DOHH2 (cell line): Measurements from ENCODE around the gene TMEM231.

ENCODE experiments used
- H3F3A ChIP-seq: fragments of 200-600 bp; sonication (generic), shearing (Covaris generic); 2 replicates; pipeline ENCODE4 v1.6.0; 2016; ENCODE audit warnings: antibody characterized with exemption, mild to moderate bottlenecking; ENCODE audit not compliant: control insufficient read depth, insufficient read depth
- H3K27ac ChIP-seq: fragments of 200-600 bp; sonication (generic); 2 replicates; pipeline ENCODE4 v1.5.1; 2014; ENCODE audit warnings: low read depth, mild to moderate bottlenecking, low read length, moderate library complexity
- H3K27me3 ChIP-seq: fragments of 200-600 bp; sonication (generic); 2 replicates; pipeline ENCODE4 v1.6.1; 2014; ENCODE audit warnings: mild to moderate bottlenecking, low read length, mixed read lengths; ENCODE audit not compliant: control insufficient read depth
- H3K36me3 ChIP-seq: fragments of 200-600 bp; sonication (generic); 2 replicates; pipeline ENCODE4 v1.6.1; 2014; ENCODE audit warnings: mild to moderate bottlenecking, low read length, moderate library complexity, mixed read lengths; ENCODE audit not compliant: control insufficient read depth
- H3K4me1 ChIP-seq: fragments of 200-600 bp; sonication (generic); 2 replicates; pipeline ENCODE4 v1.6.1; 2014; ENCODE audit warnings: mild to moderate bottlenecking, low read length, mixed read lengths; ENCODE audit not compliant: control insufficient read depth
- H3K4me2 ChIP-seq: fragments of 200-600 bp; sonication (generic); 2 replicates; pipeline ENCODE4 v1.6.0; 2014; ENCODE audit warnings: mild to moderate bottlenecking, low read length, moderate library complexity
- H3K4me3 ChIP-seq: fragments of 200-600 bp; sonication (generic); 2 replicates; pipeline ENCODE4 v1.5.1; 2014; ENCODE audit warnings: mild to moderate bottlenecking, low read length, mixed read lengths
- H3K79me2 ChIP-seq: fragments of 200-600 bp; sonication (generic); 2 replicates; pipeline ENCODE4 v1.6.1; 2014; ENCODE audit warnings: mild to moderate bottlenecking, low read length, mixed read lengths; ENCODE audit not compliant: control insufficient read depth
- H3K9me2 ChIP-seq: fragments of 200-600 bp; sonication (generic); replicated peaks from 2 replicates; pipeline ENCODE4 v1.6.1; 2014; ENCODE audit warnings: mild to moderate bottlenecking, low read length, mixed read lengths; ENCODE audit not compliant: control insufficient read depth
- H3K9me3 ChIP-seq: fragments of 200-600 bp; sonication (generic); 2 replicates; pipeline ENCODE4 v1.6.1; 2014; ENCODE audit warnings: antibody characterized with exemption, low read length, mixed read lengths; ENCODE audit not compliant: control insufficient read depth, insufficient read depth
- H4K20me1 ChIP-seq: fragments of 200-600 bp; sonication (generic); 2 replicates; pipeline ENCODE4 v1.6.0; 2014; ENCODE audit warnings: low read depth, mild to moderate bottlenecking, antibody characterized with exemption, low read length, moderate library complexity; ENCODE audit not compliant: control insufficient read depth, insufficient read depth
- CTCF ChIP-seq: fragments of 200-600 bp; sonication (generic); IDR thresholded peaks from one replicate; pipeline ENCODE4 v1.5.1; 2014; ENCODE audit warnings: antibody characterized with exemption, mild to moderate bottlenecking, low read depth, low read length; ENCODE audit not compliant: poor library complexity, severe bottlenecking
- EZH2phosphoT487 ChIP-seq: fragments of 200-600 bp; sonication (generic); IDR thresholded peaks from 2 replicates; pipeline ENCODE4 v1.6.1; 2017; ENCODE audit warnings: borderline replicate concordance, mild to moderate bottlenecking, antibody characterized with exemption, low read length, moderate library complexity, mixed read lengths

TMEM231 gene

GRCh38 chr16:75535211-75535843 is 20.7 kb downstream of the TMEM231 start:
- Histone ChIP-seq H3K4me1 (no peaks in the 10 kb centered on the region), H3K79me2 (no peaks in the 10 kb centered on the region), H3K4me2 (no peak overlapping the region), H3K9me2 (no peaks in the 10 kb centered on the region), H4K20me1 (no peaks in the 10 kb centered on the region), H3K27ac (no peak overlapping the region), H3K9me3 (no peaks in the 10 kb centered on the region), H3K4me3 (no peak overlapping the region), H3K27me3 (no peaks in the 10 kb centered on the region), H3F3A (no peaks in the 10 kb centered on the region), H3K36me3 (peaks cover 5% of the 10 kb centered on the region)
- no peak for TF ChIP-seq EZH2phosphoT487

GRCh38 chr16:75534560-75535205 is 21.4 kb downstream of the TMEM231 start:
- Histone ChIP-seq H3K4me3 (no peak overlapping the region), H4K20me1 (no peaks in the 10 kb centered on the region)

GRCh38 chr16:75532791-75533190 is 23.3 kb downstream of the TMEM231 start:
- Histone ChIP-seq H3K4me1 (no peaks in the 10 kb centered on the region), H3K9me3 (no peaks in the 10 kb centered on the region), H3K4me2 (no peak overlapping the region), H3F3A (no peaks in the 10 kb centered on the region), H3K36me3 (no peaks in the 10 kb centered on the region), H3K27ac (no peak overlapping the region), H4K20me1 (no peaks in the 10 kb centered on the region), H3K4me3 (no peak overlapping the region), H3K27me3 (no peaks in the 10 kb centered on the region), H3K9me2 (no peaks in the 10 kb centered on the region), H3K79me2 (no peaks in the 10 kb centered on the region)
- no peak for TF ChIP-seq EZH2phosphoT487
- TF ChIP-seq CTCF = no peak

More at GRCh38 chr16:75534560-75535205, 21.4 kb downstream of the TMEM231 start:
- Histone ChIP-seq H3K27ac (no peak overlapping the region), H3F3A (no peaks in the 10 kb centered on the region), H3K36me3 (no peaks in the 10 kb centered on the region), H3K4me2 (no peak overlapping the region), H3K79me2 (no peaks in the 10 kb centered on the region), H3K27me3 (no peaks in the 10 kb centered on the region), H3K4me1 (no peaks in the 10 kb centered on the region), H3K9me3 (no peaks in the 10 kb centered on the region), H3K9me2 (no peaks in the 10 kb centered on the region)
- TF ChIP-seq CTCF (no peak), EZH2phosphoT487 (no peak)

GRCh38 chr16:75532142-75532765 is 23.8 kb downstream of the TMEM231 start:
- no peaks in the 10 kb centered on the region for H3K4me1 ChIP-seq
- no peak overlapping the region for H3K27ac ChIP-seq
- TF ChIP-seq CTCF (no peak), EZH2phosphoT487 (no peak)
- no peak overlapping the region for H3K4me3 ChIP-seq
- H3K36me3 ChIP-seq = no peaks in the 10 kb centered on the region
- no peaks in the 10 kb centered on the region for H4K20me1 ChIP-seq
- H3K79me2 ChIP-seq = no peaks in the 10 kb centered on the region
- no peaks in the 10 kb centered on the region for H3K9me2 ChIP-seq
- no peaks in the 10 kb centered on the region for H3F3A ChIP-seq
- H3K4me2 ChIP-seq = no peak overlapping the region
- H3K9me3 ChIP-seq = no peaks in the 10 kb centered on the region
- H3K27me3 ChIP-seq = no peaks in the 10 kb centered on the region
